Transverse colon (tissue), 4 donors: ENCODE measurements around the gene PVALEF. TPM values are rescaled to one million over a fixed set of nuclear protein-coding genes. Genes with fewer than 3 reads are reported as not detected.

Experiments
- DNase-seq: peaks from one replicate; pipeline ENCODE4 v3.0.0-alpha.2; 2019
- H3K27ac ChIP-seq, 4 donors: fragments of 200-600 bp; sonication (generic); 2 replicates each; pipeline ENCODE4 v1.5.1; 2016 to 2018; ENCODE audit warnings: inconsistent platforms in 4 of 4
- H3K27me3 ChIP-seq: fragments of 200-600 bp; sonication (generic); 2 replicates; pipeline ENCODE4 v1.5.1; 2017; ENCODE audit warnings: inconsistent platforms
- H3K36me3 ChIP-seq, 4 donors: fragments of 200-600 bp; sonication (generic); 2 replicates each; pipeline ENCODE4 v1.5.1; 2017 to 2019; ENCODE audit warnings: inconsistent platforms in 4 of 4
- H3K4me1 ChIP-seq, 4 donors: fragments of 200-600 bp; sonication (generic); 2 replicates each; pipeline ENCODE4 v1.5.1; 2017 to 2020; ENCODE audit warnings: inconsistent platforms in 4 of 4
- H3K4me3 ChIP-seq, 4 donors: fragments of 200-600 bp; sonication (generic); 1 replicate in 1 of 4; 2 replicates in 3 of 4; pipeline versions ENCODE4 v1.5.1 to v1.6.1; 2017 to 2019; ENCODE audit warnings: inconsistent platforms in 4 of 4
- H3K9me3 ChIP-seq, 2 donors: fragments of 200-600 bp; sonication (generic); 2 replicates each; pipeline ENCODE4 v1.5.1; 2017 to 2019; ENCODE audit warnings: inconsistent platforms in 2 of 2
- CTCF ChIP-seq, 5 experiments: fragments of 200-600 bp in 3 of 5; fragments of 450-650 bp in 2 of 5; sonication (generic) in 3 of 5; IDR thresholded peaks; 1 replicate in 2 of 5; 2 replicates in 3 of 5; pipeline ENCODE4 v1.5.1; 2016 to 2017; ENCODE audit warnings: antibody characterized with exemption in 5 of 5, inconsistent platforms in 3 of 5, mild to moderate bottlenecking in 2 of 5, moderate library complexity in 1 of 5
- EP300 ChIP-seq: sonication (generic); formaldehyde crosslinking; IDR thresholded peaks from one replicate; pipeline ENCODE4 v1.6.1; 2017; ENCODE audit warnings: antibody characterized with exemption, low read depth
- POLR2A ChIP-seq: fragments of 450-650 bp; IDR thresholded peaks from one replicate; pipeline ENCODE4 v1.6.1; 2016; ENCODE audit warnings: antibody characterized with exemption, mild to moderate bottlenecking, moderate library complexity
- POLR2AphosphoS5 ChIP-seq, 3 donors: sonication (generic); formaldehyde crosslinking; IDR thresholded peaks; one replicate each; pipeline ENCODE4 v1.6.1; 2016; ENCODE audit warnings: antibody characterized with exemption in 3 of 3
- WGBS, 2 donors: methylation state at CpG; one replicate each; pipeline ENCODE4 v1.1.5; 2018; ENCODE audit warnings: low coverage in 1 of 2; 5-methylcytosine and 5-hydroxymethylcytosine counted together
- in situ Hi-C, 4 donors: fragments of 200-750 bp; cut with MboI; loops; one replicate each; pipeline versions ENCODE4 v1.15.0 to v1.15.1; 2017; ENCODE audit warnings: low sequenced_read_pairs in 3 of 4, low pct_ligation_motif_present in 1 of 4, low pct_unique_long_range_greater_than_20kb in 1 of 4
- intact Hi-C: fragments of 100-400 bp; cut with DNase I; formaldehyde crosslinking; loops from one replicate; pipeline ENCODE4 v1.15.1; 2023; ENCODE audit warnings: low total_unique reads
- total RNA-seq, 4 donors: library from RNA; depleted of rRNA; stranded (reverse); fragments of >200 nt; gene quantifications; one replicate each; pipeline ENCODE4 v1.1.0, GENCODE V29; 2016

Gene PVALEF
- total RNA-seq, 4 donors from 2014 or later, result not detected

- no peak for DNase-seq
- H3K4me3 ChIP-seq, result no peak overlapping the region
- intact Hi-C loops, result no loop called here
- no peaks in the 10 kb centered on the region for H3K36me3 ChIP-seq
- TF ChIP-seq CTCF (IDR thresholded peaks at IDR 0.05), result no peak
- no peak for TF ChIP-seq POLR2A
- no peak for TF ChIP-seq EP300
- TF ChIP-seq POLR2AphosphoS5 (IDR thresholded peaks at IDR 0.05), result no peak
- no peaks in the 10 kb centered on the region for H3K9me3 ChIP-seq
- WGBS, 2 donors, result 88% methylated on average over 11 of the region's 11 CpGs; no CpG with 5 or more reads in 1 of the 2 donors
- no peak overlapping the region for H3K27ac ChIP-seq
- no peaks in the 10 kb centered on the region for H3K4me1 ChIP-seq
- peaks cover 33% of the 10 kb centered on the region for H3K27me3 ChIP-seq
- in situ Hi-C loops, result no loop called here
Measured at GRCh38 chr17:81183807-81184206, 18.5 kb downstream of the PVALEF start.

- TF ChIP-seq POLR2A (no peak), EP300 (no peak), CTCF (IDR thresholded peaks at IDR 0.05) (no peak), POLR2AphosphoS5 (IDR thresholded peaks at IDR 0.05) (no peak)
- H3K27ac ChIP-seq, result no peak overlapping the region
- no peaks in the 10 kb centered on the region for H3K4me1 ChIP-seq
- intact Hi-C loops (no loop called here), in situ Hi-C loops (no loop called here)
- no peaks in the 10 kb centered on the region for H3K36me3 ChIP-seq
- 20 to 35% methylated on average over 1 to 15 of the region's 15 CpGs for WGBS, 2 donors
- H3K9me3 ChIP-seq, result no peaks in the 10 kb centered on the region
- no peak overlapping the region for H3K4me3 ChIP-seq
- DNase-seq, result no peak
- peaks cover 33% of the 10 kb centered on the region for H3K27me3 ChIP-seq
Measured at GRCh38 chr17:81184555-81184954, 19.2 kb downstream of the PVALEF start.

DNA sequence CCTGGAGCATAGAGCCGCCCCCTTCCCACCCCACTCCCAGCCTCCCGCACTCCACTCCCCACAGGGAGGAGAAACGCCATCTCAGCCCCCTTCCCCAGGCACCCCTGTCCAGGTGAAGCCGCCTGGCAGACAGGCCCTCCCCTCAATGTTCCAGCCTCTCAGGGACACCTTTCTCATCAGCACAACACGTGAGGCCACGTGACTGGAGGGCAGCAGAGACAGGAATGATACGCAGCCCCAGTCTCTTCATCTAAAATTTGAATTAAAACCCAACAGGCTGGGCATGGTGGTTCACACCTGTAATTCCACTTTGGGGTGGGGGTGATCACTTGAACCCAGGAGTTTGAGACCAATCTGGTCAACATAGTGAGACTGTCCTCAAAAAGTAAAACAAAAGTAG, 20.9 kb downstream of the PVALEF start:
- Histone ChIP-seq H3K27ac (no peak overlapping the region), H3K9me3 (no peaks in the 10 kb centered on the region), H3K4me1 (no peaks in the 10 kb centered on the region), H3K4me3 (no peak overlapping the region), H3K27me3 (peaks cover 33% of the 10 kb centered on the region), H3K36me3 (no peaks in the 10 kb centered on the region)
- 76 to 80% methylated on average over 1 to 7 of the region's 7 CpGs for WGBS, 2 donors
- TF ChIP-seq POLR2A (no peak), EP300 (no peak), POLR2AphosphoS5 (IDR thresholded peaks at IDR 0.05) (no peak), CTCF (IDR thresholded peaks at IDR 0.05) (no peak)
- DNase-seq, result no peak
- intact Hi-C loops, result no loop called here
- in situ Hi-C loops, result no loop called here

DNA sequence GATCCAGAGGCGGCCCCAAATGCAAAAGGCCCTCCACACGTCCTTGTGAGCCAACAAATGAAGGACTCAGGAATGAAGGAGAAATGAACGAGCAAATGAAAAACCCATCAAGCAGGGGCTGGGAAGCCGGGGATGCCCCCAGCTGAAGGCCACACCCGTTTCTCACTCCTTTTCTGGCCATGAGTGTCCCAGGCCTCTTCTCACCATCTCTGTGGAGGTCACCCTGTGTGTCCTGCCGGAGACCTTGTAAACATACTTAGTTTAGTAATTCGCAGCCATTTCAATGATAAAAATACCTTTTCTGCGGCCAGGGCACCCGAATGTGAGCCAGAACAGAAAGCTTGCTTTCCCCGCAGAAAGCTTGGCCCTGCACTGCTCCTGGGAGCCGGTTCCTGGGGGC, 21.8 kb downstream of the PVALEF start:
- WGBS, 2 donors, result 86 to 100% methylated on average over 2 to 11 of the region's 11 CpGs
- intact Hi-C loops (no loop called here), in situ Hi-C loops (no loop called here)
- DNase-seq, result no peak
- peaks cover 24% of the 10 kb centered on the region for H3K27me3 ChIP-seq
- H3K4me1 ChIP-seq, result no peaks in the 10 kb centered on the region
- no peaks in the 10 kb centered on the region for H3K9me3 ChIP-seq
- no peak for TF ChIP-seq POLR2AphosphoS5 (IDR thresholded peaks at IDR 0.05)
- TF ChIP-seq POLR2A, result no peak
- no peak for TF ChIP-seq CTCF (IDR thresholded peaks at IDR 0.05)
- TF ChIP-seq EP300, result no peak
- no peaks in the 10 kb centered on the region for H3K36me3 ChIP-seq
- no peak overlapping the region for H3K4me3 ChIP-seq
- no peak overlapping the region for H3K27ac ChIP-seq
